ENCODE measurements around the gene EFCAB5. TPM values are rescaled to one million over a fixed set of nuclear protein-coding genes. Genes with fewer than 3 reads are reported as not detected.
"Not testable (repeated sequence)": the region's sequence is repeated elsewhere in the genome, so short reads cannot be mapped to it uniquely, and the experiment has no call there.

Gene EFCAB5
- total RNA-seq, 2 donors from 2014 or later: 1.3 to 1.6 TPM

DNA sequence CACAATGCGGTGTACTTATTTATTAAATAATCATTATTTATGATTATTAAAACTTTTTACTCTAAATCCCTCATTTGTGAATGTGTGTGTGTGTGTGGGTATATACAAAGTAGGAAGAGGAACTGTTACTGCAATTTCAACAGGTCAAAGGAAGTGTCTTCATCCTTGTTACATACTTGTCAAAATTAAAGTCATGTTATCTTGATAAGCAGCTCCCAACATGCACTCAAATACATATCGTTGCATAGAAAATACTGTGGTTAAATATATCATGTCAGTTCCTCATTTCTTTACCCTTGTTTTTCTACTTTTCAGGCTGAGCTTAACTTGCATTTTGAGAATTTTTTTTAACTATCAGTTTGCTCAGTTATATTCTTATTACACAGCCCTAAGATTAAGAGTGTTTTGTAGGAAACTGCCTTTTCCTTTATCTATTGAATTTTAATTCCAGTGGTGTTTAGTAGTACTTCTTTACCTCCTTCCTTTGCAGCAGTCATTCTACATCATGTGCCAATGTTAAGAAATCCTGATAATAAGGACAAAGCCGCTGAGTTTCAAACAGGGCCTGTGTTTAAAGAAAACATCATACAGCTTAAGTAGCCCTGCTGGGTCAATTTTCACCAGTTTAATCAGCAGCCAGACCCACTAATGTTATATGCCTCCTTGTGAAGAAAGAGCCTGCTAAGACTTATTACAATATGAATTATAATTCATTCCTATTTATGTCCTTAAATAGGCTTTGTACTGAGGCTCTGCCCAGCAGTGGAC lies 7.2 kb downstream of the EFCAB5 start:
- no peak for DNase-seq
- no peaks in the 10 kb centered on the region for H3K9me3 ChIP-seq
- H3K27ac ChIP-seq: no peak overlapping the region
- TF ChIP-seq, protein P1, sequence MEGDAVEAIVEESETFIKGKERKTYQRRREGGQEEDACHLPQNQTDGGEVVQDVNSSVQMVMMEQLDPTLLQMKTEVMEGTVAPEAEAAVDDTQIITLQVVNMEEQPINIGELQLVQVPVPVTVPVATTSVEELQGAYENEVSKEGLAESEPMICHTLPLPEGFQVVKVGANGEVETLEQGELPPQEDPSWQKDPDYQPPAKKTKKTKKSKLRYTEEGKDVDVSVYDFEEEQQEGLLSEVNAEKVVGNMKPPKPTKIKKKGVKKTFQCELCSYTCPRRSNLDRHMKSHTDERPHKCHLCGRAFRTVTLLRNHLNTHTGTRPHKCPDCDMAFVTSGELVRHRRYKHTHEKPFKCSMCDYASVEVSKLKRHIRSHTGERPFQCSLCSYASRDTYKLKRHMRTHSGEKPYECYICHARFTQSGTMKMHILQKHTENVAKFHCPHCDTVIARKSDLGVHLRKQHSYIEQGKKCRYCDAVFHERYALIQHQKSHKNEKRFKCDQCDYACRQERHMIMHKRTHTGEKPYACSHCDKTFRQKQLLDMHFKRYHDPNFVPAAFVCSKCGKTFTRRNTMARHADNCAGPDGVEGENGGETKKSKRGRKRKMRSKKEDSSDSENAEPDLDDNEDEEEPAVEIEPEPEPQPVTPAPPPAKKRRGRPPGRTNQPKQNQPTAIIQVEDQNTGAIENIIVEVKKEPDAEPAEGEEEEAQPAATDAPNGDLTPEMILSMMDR (IDR thresholded peaks at IDR 0.05): no peak
- H3K9ac ChIP-seq (ENCODE audit: low read depth in 2 of 2, low read length in 2 of 2): no peak overlapping the region
- H3K27me3 ChIP-seq: no peaks in the 10 kb centered on the region
- H3K36me3 ChIP-seq: no peaks in the 10 kb centered on the region
- intact Hi-C loops (cut with DNase I): no loop called here
- H3K4me1 ChIP-seq: no peaks in the 10 kb centered on the region
- no peak overlapping the region for H3K4me3 ChIP-seq

DNA sequence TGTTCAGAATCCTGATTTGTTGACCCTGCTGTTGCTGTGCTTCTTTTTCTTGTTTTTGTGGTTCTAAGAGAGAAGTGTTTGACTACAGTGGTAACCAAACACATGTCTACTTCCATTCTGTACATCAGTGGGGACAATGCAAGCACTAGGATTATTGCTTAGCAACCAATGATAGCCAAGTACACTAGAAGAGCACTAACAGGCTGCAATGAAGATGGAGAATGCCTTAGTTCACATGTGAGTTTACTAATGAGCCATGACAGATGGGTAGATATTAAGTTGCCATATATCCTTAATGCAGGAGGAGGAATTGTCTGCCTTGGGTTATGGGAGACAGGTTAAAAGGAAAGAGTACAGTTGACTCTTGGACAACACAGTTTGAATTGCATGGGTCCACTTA lies 8.3 kb downstream of the EFCAB5 start:
- Histone ChIP-seq H3K9me3 (no peaks in the 10 kb centered on the region), H3K27me3 (no peaks in the 10 kb centered on the region), H3K4me3 (no peak overlapping the region), H3K4me1 (no peaks in the 10 kb centered on the region), H3K9ac (ENCODE audit: low read depth in 2 of 2, low read length in 2 of 2) (no peak overlapping the region), H3K36me3 (no peaks in the 10 kb centered on the region), H3K27ac (no peak overlapping the region)
- no peak for DNase-seq
- intact Hi-C loops (cut with DNase I): no loop called here
- TF ChIP-seq, protein P1 (IDR thresholded peaks at IDR 0.05): no peak

DNA sequence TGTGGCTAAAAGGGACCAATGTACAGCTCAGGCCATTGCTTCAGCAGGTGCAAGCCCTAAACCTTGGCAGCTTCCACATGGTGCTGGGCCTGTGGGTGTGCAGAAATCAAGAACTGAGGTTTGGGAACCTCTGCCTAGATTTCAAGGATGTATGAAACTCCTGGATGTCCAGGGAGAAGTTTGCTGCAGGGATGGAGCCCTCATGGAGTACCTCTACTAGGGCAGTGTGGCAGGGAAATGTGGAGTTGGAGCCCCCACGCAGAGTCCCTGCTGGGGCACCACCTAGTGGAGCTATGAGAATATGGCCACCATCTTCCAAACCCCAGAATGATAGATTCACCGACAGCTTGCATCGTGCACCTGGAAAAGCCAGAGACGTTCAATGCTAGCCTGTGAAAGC lies 13.0 kb downstream of the EFCAB5 start:
- Histone ChIP-seq H3K36me3 (no peaks in the 10 kb centered on the region), H3K9me3 (no peaks in the 10 kb centered on the region), H3K4me1 (no peaks in the 10 kb centered on the region), H3K9ac (ENCODE audit: low read depth in 2 of 2, low read length in 2 of 2) (no peak overlapping the region), H3K27me3 (no peaks in the 10 kb centered on the region), H3K27ac (no peak overlapping the region), H3K4me3 (no peak overlapping the region)
- no peak for DNase-seq
- TF ChIP-seq, protein P1 (IDR thresholded peaks at IDR 0.05): no peak
- intact Hi-C loops (cut with DNase I): no loop called here

DNA sequence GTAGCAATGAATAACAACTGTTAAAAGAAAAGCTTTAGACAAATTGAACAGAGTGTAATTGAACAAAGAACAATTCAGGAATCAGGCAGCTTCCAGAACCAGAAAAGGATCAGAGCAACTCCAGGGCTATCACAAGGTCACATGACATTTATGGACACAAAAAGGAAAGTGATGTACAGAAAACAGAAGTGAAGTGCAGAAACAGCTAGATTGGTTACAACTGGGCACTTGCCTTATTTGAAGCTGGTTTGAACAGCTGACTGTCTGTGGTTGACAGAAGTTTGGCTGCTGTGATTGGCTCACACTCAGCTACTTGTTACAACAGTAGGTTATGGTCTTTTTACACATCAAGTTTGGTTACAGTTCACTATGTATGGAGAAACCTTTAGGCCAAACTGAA lies 14.8 kb downstream of the EFCAB5 start:
- Histone ChIP-seq H3K27me3 (no peaks in the 10 kb centered on the region), H3K4me1 (no peaks in the 10 kb centered on the region), H3K36me3 (no peaks in the 10 kb centered on the region), H3K9me3 (no peaks in the 10 kb centered on the region), H3K9ac (ENCODE audit: low read depth in 2 of 2, low read length in 2 of 2) (no peak overlapping the region), H3K4me3 (no peak overlapping the region), H3K27ac (no peak overlapping the region)
- no peak for DNase-seq
- intact Hi-C loops (cut with DNase I): no loop called here
- TF ChIP-seq, protein P1 (IDR thresholded peaks at IDR 0.05): no peak

DNA sequence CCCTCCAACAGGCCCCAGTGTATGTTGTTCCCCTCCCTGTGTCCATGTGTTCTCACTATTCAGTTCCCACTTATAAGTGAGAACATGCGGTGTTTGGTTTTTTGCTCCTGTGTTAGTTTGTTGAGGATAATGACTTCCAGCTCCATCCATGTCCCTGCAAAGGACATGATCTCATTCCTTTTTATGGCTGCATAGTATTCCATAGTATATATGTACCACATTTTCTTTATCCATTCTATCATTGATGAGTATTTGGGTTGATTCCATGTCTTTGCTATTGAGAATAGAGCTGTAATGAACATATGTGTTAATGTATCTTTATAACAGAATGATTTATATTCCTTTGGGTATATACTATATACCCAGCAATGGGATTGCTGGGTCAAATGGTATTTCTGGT lies 16.1 kb downstream of the EFCAB5 start:
- not testable (repeated sequence) for H3K27me3 ChIP-seq; DNase-seq; H3K9ac ChIP-seq (ENCODE audit: low read depth in 2 of 2, low read length in 2 of 2)

DNA sequence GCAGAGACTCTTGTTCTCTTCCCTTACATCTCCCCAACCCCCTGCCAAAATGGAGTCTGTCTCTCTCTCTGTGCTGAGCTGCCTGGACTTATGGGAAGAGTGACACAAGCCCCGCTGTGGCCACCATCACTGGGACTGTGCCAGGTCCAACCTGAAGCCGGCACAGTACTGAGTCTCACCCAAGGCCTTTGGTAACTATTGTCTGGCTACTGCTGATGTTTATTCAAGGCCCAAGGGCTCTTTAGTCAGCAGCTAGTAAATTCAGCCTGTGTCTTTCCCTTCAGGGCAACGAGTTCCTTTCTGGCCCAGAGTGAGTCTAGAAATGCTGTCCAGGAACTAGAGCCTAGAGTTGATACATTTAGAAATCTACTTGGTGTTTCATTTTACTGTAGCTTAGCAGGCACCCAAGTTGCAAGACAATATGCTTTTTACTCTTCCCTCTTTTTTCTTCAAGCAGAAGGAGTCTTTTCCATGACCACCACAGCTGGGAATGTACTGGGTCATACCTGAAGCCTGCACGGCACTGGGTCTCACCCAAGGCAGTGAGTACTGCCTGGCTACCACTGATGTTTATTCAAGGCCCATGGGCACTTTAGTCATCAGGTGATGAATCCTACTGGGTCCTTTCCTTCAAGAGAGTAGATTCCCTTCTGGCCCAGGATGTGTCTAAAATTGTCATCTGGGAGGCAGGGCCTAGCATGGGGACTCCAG lies 17.7 kb downstream of the EFCAB5 start:
- Histone ChIP-seq H3K27me3 (no peaks in the 10 kb centered on the region), H3K36me3 (no peaks in the 10 kb centered on the region), H3K9ac (ENCODE audit: low read depth in 2 of 2, low read length in 2 of 2) (no peak overlapping the region), H3K9me3 (no peaks in the 10 kb centered on the region), H3K4me1 (no peaks in the 10 kb centered on the region), H3K27ac (no peak overlapping the region), H3K4me3 (no peak overlapping the region)
- intact Hi-C loops (cut with DNase I): no loop called here
- DNase-seq: no peak
- TF ChIP-seq, protein P1 (IDR thresholded peaks at IDR 0.05): no peak

More for the DNA sequence above, 16.1 kb downstream of the EFCAB5 start:
- H3K36me3 ChIP-seq; intact Hi-C loops (cut with DNase I); H3K27ac ChIP-seq; H3K4me1 ChIP-seq; H3K9me3 ChIP-seq; H3K4me3 ChIP-seq: not testable (repeated sequence)

Measured in colonic mucosa (tissue), 4 donors.